ENCODE results near the gene PFDN4.

The PFDN4 gene, protein sequence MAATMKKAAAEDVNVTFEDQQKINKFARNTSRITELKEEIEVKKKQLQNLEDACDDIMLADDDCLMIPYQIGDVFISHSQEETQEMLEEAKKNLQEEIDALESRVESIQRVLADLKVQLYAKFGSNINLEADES

DNA sequence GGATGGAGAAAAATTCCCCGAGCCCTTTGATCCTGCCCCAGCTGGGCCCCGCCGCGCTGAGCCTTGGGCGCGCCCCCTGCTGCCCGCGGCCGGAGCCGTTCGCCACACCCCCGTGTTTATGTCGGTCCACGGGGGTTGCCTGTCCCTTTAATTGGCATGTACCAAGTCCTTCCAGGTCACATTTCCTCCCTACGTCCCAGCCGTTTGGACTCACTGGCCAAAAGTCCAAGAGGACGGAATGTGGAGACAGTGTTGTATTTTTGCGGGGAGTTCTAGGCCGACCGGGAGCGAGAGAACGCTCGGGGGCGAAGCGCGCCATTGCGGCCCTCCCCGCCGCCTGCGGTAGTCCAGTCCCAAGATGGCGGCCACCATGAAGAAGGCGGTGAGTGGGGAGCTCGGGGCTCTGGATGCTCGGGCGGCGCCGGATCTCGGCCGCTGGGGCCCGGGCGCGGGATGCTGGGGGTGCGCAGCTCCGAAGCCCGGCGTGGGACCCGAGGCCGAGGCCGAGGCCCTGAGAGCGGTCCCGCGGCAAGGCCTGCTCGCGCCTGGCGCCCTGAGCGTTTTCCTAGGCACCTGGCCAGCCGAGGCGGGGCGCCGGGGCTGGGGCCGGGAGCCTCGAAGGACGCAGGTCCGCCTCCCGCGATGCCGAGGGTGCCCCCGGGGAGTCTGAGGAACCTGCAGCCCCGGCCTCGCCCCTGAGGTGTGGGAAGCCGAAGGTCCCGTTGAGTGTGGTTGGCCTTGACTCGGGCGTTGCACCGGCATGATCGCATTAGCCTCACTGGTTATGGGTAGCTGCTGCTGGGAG is at the start of gene PFDN4:
Gene PFDN4 (plus strand): TSS at position 345 of the 805 bp plus-strand sequence. CDS start 14 bp downstream, at position 359.
- TF ChIP-seq ZFX (IDR thresholded peaks at IDR 0.05; ENCODE audit: borderline replicate concordance): no peak
- TF ChIP-seq, protein P1, sequence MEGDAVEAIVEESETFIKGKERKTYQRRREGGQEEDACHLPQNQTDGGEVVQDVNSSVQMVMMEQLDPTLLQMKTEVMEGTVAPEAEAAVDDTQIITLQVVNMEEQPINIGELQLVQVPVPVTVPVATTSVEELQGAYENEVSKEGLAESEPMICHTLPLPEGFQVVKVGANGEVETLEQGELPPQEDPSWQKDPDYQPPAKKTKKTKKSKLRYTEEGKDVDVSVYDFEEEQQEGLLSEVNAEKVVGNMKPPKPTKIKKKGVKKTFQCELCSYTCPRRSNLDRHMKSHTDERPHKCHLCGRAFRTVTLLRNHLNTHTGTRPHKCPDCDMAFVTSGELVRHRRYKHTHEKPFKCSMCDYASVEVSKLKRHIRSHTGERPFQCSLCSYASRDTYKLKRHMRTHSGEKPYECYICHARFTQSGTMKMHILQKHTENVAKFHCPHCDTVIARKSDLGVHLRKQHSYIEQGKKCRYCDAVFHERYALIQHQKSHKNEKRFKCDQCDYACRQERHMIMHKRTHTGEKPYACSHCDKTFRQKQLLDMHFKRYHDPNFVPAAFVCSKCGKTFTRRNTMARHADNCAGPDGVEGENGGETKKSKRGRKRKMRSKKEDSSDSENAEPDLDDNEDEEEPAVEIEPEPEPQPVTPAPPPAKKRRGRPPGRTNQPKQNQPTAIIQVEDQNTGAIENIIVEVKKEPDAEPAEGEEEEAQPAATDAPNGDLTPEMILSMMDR (IDR thresholded peaks at IDR 0.05): peak; percentile 96
- peak within 1 kb of the TSS; percentile 78 for H3K27ac ChIP-seq

DNA sequence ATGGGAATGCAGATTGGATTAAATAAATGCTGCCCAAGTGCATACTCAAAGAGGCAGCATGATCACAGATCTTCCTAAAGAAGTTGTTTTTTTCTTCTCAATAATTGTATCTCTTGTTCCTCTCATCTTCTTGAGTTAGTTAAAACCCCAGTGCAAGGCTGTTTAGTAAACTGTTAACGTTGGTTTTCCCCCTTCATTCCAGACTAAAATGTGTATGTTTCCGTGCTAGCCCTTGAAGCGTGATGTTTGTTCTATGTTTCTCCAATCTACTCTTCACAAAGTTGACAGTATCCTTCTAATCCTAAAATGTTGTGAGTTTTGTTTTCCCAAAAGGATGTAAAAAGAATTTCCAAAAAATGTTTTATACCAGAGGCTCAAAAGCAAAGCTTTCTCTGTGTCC is 49.7 kb upstream of the PFDN4 start:
- TF ChIP-seq ZFX (IDR thresholded peaks at IDR 0.05; ENCODE audit: borderline replicate concordance): no peak
- TF ChIP-seq, protein P1 (IDR thresholded peaks at IDR 0.05): no peak

DNA sequence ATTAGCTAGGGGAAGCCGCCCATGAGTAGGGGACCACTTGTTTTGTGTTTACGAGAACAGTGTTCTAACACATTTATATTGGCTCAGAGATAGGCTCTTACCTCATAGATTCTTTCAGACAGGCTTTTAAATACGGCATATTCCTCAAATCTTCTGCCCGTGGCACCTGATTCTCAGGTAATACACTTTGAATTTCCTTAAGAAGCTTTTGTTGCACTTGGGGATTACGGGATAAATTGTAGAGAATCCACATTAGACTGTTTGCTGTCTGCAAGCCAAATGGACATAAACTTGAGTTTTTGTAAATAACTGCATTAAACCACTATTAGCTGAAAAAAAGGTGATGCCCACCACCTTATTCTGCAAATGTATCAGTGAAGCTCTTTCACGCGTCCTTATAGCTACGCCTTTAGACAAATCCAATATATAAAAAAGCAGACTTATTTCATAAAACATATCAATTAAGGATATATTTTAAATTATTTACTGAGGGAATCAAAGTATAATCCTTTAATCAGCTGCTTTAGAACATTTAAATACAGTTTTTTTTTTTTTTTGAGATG is 49.0 kb upstream of the PFDN4 start:
- no peak overlapping the region for H3K27ac ChIP-seq
- TF ChIP-seq, protein P1 (IDR thresholded peaks at IDR 0.05): no peak
- no peak for TF ChIP-seq ZFX (IDR thresholded peaks at IDR 0.05; ENCODE audit: borderline replicate concordance)

More for the DNA sequence above, 49.7 kb upstream of the PFDN4 start:
- H3K27ac ChIP-seq: no peak overlapping the region

DNA sequence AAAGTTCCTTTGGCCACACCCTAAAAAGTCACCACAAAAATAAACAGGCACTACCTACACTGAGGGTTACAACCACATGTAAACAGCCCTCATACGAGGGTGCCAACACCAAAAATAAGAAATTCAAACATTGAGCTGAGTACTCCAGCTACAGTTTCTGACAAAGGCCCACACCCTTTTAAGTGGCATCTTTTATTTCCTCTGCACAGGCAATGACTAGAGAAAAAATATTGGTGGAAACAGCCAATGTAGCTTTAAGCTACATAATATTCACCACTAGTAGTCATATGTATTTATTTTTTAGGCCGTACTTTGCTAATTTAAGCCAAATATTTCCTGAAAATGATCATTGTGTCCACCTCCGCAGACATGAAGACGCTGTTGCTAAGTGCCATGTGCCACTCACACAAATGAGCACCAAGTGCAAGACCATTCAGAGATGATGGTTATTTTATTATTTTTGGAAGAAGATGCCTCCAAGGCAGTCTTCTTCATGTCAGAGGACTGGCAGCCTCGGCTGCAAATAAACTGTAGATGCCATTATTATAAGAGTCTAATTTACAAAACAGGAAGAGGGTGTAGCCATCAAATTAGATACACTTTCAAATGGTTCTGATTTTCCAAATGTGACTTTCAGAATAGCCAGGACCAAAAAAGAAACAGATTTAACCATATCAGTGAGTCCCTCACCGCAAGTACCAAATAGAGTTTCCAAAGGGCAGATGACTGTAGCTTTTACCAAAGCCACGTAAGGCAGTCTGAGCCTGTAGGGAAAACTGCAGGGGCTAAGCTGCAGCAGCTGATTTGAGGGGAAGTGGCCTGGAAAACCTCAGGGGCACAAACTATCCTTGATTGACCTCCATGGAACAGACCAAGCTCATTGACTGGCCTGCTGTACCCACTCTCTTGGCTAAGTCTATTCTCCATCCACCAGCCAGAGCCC is 47.6 kb upstream of the PFDN4 start:
- no peak for TF ChIP-seq ZFX (IDR thresholded peaks at IDR 0.05; ENCODE audit: borderline replicate concordance)
- TF ChIP-seq, protein P1 (IDR thresholded peaks at IDR 0.05): no peak

DNA sequence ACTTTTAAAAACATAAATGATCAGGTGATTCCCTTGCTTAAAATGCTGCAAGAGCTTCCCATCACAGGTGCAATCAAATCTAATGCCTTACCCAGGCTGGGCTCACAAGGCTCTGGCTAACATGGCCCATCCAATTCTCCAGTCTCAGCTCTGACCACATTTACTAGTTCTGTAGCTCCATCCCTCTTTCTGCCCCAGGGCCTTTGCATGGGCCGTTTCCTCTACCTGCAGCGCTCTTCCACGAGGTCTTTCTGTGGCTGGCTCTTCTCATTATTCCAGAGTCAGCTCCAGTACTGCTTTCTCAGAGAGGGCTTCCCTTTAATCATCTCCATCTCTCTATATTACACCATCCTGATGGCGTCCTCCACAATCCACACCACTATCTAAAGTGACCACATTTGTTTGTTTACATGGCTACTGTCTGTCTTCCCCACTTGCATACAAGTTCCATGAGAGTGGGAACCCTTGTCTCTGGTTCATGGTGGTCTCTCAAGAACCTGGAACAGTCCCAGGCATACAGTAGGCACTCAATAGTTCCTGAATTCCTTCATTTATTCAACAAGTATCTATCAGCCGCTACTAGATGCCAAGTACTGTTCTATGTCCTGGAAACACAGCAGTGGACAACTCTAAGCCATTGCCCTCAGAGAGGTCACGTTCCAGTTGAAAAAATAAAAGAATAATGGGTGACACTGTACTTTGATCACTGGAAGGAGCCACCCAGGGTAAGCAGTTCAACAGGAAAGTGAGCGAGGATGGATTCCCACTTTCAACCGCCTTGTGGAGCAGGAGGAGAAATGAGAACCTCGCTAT is 46.7 kb upstream of the PFDN4 start:
- no peak overlapping the region for H3K27ac ChIP-seq
- TF ChIP-seq ZFX (IDR thresholded peaks at IDR 0.05; ENCODE audit: borderline replicate concordance): no peak
- TF ChIP-seq, protein P1 (IDR thresholded peaks at IDR 0.05): no peak

More for the DNA sequence above, 47.6 kb upstream of the PFDN4 start:
- no peak overlapping the region for H3K27ac ChIP-seq

DNA sequence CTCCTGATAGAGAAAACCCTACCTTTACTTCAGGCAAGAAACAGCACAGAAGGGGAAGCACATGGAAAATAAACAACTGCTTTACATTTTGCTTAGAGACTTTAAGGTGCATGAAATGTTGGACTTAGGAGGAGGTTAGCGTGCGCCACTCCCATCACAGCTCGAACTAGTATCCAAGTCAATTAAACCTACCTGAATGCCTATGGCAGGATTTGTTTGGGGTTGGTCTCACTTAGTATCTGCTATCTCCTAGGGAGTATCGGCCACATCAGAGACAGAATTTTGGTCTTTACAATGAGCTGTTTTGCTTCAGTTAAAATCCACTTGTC is 46.1 kb upstream of the PFDN4 start:
- TF ChIP-seq, protein P1 (IDR thresholded peaks at IDR 0.05): no peak
- no peak for TF ChIP-seq ZFX (IDR thresholded peaks at IDR 0.05; ENCODE audit: borderline replicate concordance)
- H3K27ac ChIP-seq: no peak overlapping the region
